WTC11 (cell line): ENCODE data around the gene MOB2. TPM values are rescaled to one million over a fixed set of nuclear protein-coding genes. Genes with fewer than 3 reads are reported as not detected.

Experiments used
- ATAC-seq: fragments of 200-7000 bp; cut with Tn5 transposase; 2 replicates; pipeline ENCODE4 v1.10.0; 2021; ENCODE audit warnings: mild to moderate bottlenecking, moderate library complexity
- CTCF ChIA-PET: fragments of 300-600 bp; sonication (Branson Sonifier 250); formaldehyde crosslinking; loops from one replicate; lab custom pipeline; 2021; ENCODE audit warnings: antibody characterized with exemption; lab: Charles Lee
- POLR2A ChIA-PET: fragments of 350-600 bp; sonication (Branson Sonifier 250); formaldehyde crosslinking; loops from one replicate; lab custom pipeline; 2021; ENCODE audit warnings: antibody characterized with exemption; lab: Charles Lee
- DNase-seq: peaks from one replicate; pipeline ENCODE4 v3.0.0; 2021; ENCODE audit warnings: low spot score
- H3K27ac Mint-ChIP-seq: 2 replicates; pipeline ENCODE4 v1.8.0; 2021; ENCODE audit warnings: mixed read lengths
- H3K27me3 Mint-ChIP-seq: 2 replicates; pipeline ENCODE4 v1.8.0; 2021; ENCODE audit warnings: low read depth, mild to moderate bottlenecking, moderate library complexity, mixed read lengths
- H3K36me3 Mint-ChIP-seq: 2 replicates; pipeline ENCODE4 v1.8.0; 2021; ENCODE audit warnings: mixed read lengths
- H3K4me1 Mint-ChIP-seq: 2 replicates; pipeline ENCODE4 v1.8.0; 2022; ENCODE audit warnings: mixed read lengths
- H3K4me3 Mint-ChIP-seq: 2 replicates; pipeline ENCODE4 v1.8.0; 2021; ENCODE audit warnings: mild to moderate bottlenecking, moderate library complexity, mixed read lengths
- H3K9me3 Mint-ChIP-seq: 2 replicates; pipeline ENCODE4 v1.8.0; 2021; ENCODE audit warnings: mixed read lengths
- ATF2 ChIP-seq: sonication (generic); formaldehyde crosslinking; IDR thresholded peaks from 2 replicates; pipeline ENCODE4 v1.8.1; 2022; ENCODE audit warnings: low read depth, missing genetic modification reagents, borderline replicate concordance
- CREM ChIP-seq: sonication (generic); formaldehyde crosslinking; IDR thresholded peaks from 2 replicates; pipeline ENCODE4 v1.8.1; 2022; ENCODE audit warnings: mild to moderate bottlenecking, missing genetic modification reagents, moderate library complexity
- EMX1 ChIP-seq: fragments of 250-450 bp; sonication (Bioruptor Pico); IDR thresholded peaks from 2 replicates; pipeline ENCODE4 v1.8.0; 2021; ENCODE audit warnings: mild to moderate bottlenecking
- ERG ChIP-seq: fragments of 250-450 bp; sonication (Bioruptor Pico); IDR thresholded peaks from 2 replicates; pipeline ENCODE4 v1.8.0; 2021; ENCODE audit warnings: mild to moderate bottlenecking
- GTF2I ChIP-seq: fragments of 250-450 bp; sonication (Bioruptor Pico); conservative IDR thresholded peaks from 2 replicates; pipeline ENCODE4 v1.4.0; 2021; ENCODE audit warnings: mild to moderate bottlenecking
- IRF2 ChIP-seq: sonication (generic); formaldehyde crosslinking; IDR thresholded peaks from 2 replicates; pipeline ENCODE4 v1.8.0; 2022; ENCODE audit warnings: low read depth, missing genetic modification reagents, borderline replicate concordance
- KAT7 ChIP-seq: sonication (generic); formaldehyde crosslinking; IDR thresholded peaks from 2 replicates; pipeline ENCODE4 v1.8.1; 2023; ENCODE audit warnings: missing genetic modification reagents, mild to moderate bottlenecking, borderline replicate concordance
- OVOL2 ChIP-seq: fragments of 250-450 bp; sonication (Bioruptor Pico); IDR thresholded peaks from 2 replicates; pipeline ENCODE4 v1.9.0; 2021; ENCODE audit warnings: mild to moderate bottlenecking, borderline replicate concordance
- PRRX2 ChIP-seq: fragments of 250-450 bp; sonication (Bioruptor Pico); IDR thresholded peaks from 2 replicates; pipeline ENCODE4 v1.8.0; 2021; ENCODE audit warnings: mild to moderate bottlenecking
- RORB ChIP-seq: fragments of 250-450 bp; sonication (Bioruptor Pico); IDR thresholded peaks from 2 replicates; pipeline ENCODE4 v1.9.0; 2021; ENCODE audit warnings: mild to moderate bottlenecking
- SMAD4 ChIP-seq: sonication (generic); formaldehyde crosslinking; IDR thresholded peaks from 2 replicates; pipeline ENCODE4 v1.8.0; 2022; ENCODE audit warnings: mild to moderate bottlenecking, missing genetic modification reagents
- SP1 ChIP-seq: sonication (generic); formaldehyde crosslinking; conservative IDR thresholded peaks from 2 replicates; pipeline ENCODE4 v1.8.1; 2022; ENCODE audit warnings: missing genetic modification reagents
- TEAD4 ChIP-seq: sonication (generic); formaldehyde crosslinking; IDR thresholded peaks from 2 replicates; pipeline ENCODE4 v1.8.0; 2022; ENCODE audit warnings: mild to moderate bottlenecking, missing genetic modification reagents
- ZBTB43 ChIP-seq: sonication (generic); formaldehyde crosslinking; IDR thresholded peaks from 2 replicates; pipeline ENCODE4 v1.8.1; 2023; ENCODE audit warnings: mild to moderate bottlenecking, missing genetic modification reagents
- ZNF232 ChIP-seq: sonication (generic); formaldehyde crosslinking; IDR thresholded peaks from 2 replicates; pipeline ENCODE4 v1.8.0; 2022; ENCODE audit warnings: mild to moderate bottlenecking, missing genetic modification reagents
- total RNA-seq: library from RNA; stranded (reverse); gene quantifications from 3 replicates; pipeline ENCODE4 v1.2.3, GENCODE V29; 2021
- TF ChIP-seq, protein P1 (sequence below): fragments of 250-450 bp; sonication (Bioruptor Pico); IDR thresholded peaks from 2 replicates; pipeline ENCODE4 v1.9.0; 2021; ENCODE audit warnings: mild to moderate bottlenecking, borderline replicate concordance
- TF ChIP-seq, protein P2 (sequence below): sonication (generic); formaldehyde crosslinking; conservative IDR thresholded peaks from 2 replicates; pipeline ENCODE4 v1.8.1; 2023; ENCODE audit warnings: mild to moderate bottlenecking, low read depth, missing genetic modification reagents, moderate library complexity
- TF ChIP-seq, protein P3 (sequence below): fragments of 250-450 bp; sonication (Bioruptor Pico); IDR thresholded peaks from 2 replicates; pipeline ENCODE4 v1.9.0; 2021; ENCODE audit warnings: mild to moderate bottlenecking

MOB2 gene
- total RNA-seq, 1 experiment from 2014 or later, result 21.7 TPM

- TF ChIP-seq, protein P1, sequence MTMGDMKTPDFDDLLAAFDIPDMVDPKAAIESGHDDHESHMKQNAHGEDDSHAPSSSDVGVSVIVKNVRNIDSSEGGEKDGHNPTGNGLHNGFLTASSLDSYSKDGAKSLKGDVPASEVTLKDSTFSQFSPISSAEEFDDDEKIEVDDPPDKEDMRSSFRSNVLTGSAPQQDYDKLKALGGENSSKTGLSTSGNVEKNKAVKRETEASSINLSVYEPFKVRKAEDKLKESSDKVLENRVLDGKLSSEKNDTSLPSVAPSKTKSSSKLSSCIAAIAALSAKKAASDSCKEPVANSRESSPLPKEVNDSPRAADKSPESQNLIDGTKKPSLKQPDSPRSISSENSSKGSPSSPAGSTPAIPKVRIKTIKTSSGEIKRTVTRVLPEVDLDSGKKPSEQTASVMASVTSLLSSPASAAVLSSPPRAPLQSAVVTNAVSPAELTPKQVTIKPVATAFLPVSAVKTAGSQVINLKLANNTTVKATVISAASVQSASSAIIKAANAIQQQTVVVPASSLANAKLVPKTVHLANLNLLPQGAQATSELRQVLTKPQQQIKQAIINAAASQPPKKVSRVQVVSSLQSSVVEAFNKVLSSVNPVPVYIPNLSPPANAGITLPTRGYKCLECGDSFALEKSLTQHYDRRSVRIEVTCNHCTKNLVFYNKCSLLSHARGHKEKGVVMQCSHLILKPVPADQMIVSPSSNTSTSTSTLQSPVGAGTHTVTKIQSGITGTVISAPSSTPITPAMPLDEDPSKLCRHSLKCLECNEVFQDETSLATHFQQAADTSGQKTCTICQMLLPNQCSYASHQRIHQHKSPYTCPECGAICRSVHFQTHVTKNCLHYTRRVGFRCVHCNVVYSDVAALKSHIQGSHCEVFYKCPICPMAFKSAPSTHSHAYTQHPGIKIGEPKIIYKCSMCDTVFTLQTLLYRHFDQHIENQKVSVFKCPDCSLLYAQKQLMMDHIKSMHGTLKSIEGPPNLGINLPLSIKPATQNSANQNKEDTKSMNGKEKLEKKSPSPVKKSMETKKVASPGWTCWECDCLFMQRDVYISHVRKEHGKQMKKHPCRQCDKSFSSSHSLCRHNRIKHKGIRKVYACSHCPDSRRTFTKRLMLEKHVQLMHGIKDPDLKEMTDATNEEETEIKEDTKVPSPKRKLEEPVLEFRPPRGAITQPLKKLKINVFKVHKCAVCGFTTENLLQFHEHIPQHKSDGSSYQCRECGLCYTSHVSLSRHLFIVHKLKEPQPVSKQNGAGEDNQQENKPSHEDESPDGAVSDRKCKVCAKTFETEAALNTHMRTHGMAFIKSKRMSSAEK (CRISPR knock-in tag), result no peak
- TF ChIP-seq SMAD4 (no peak), ATF2 (no peak), TEAD4 (CRISPR knock-in tag) (no peak), ZBTB43 (CRISPR knock-in tag) (no peak), IRF2 (CRISPR knock-in tag) (no peak), OVOL2 (CRISPR knock-in tag) (no peak), EMX1 (no peak), GTF2I (no peak), PRRX2 (CRISPR knock-in tag) (no peak), SP1 (no peak)
- TF ChIP-seq, protein P2, sequence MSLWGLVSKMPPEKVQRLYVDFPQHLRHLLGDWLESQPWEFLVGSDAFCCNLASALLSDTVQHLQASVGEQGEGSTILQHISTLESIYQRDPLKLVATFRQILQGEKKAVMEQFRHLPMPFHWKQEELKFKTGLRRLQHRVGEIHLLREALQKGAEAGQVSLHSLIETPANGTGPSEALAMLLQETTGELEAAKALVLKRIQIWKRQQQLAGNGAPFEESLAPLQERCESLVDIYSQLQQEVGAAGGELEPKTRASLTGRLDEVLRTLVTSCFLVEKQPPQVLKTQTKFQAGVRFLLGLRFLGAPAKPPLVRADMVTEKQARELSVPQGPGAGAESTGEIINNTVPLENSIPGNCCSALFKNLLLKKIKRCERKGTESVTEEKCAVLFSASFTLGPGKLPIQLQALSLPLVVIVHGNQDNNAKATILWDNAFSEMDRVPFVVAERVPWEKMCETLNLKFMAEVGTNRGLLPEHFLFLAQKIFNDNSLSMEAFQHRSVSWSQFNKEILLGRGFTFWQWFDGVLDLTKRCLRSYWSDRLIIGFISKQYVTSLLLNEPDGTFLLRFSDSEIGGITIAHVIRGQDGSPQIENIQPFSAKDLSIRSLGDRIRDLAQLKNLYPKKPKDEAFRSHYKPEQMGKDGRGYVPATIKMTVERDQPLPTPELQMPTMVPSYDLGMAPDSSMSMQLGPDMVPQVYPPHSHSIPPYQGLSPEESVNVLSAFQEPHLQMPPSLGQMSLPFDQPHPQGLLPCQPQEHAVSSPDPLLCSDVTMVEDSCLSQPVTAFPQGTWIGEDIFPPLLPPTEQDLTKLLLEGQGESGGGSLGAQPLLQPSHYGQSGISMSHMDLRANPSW (CRISPR knock-in tag), result no peak
Measured at GRCh38 chr11:1498262-1498661, 11.7 kb upstream of the MOB2 start (continued).

GRCh38 chr11:1497600-1497999, 11.0 kb upstream of the MOB2 start:
- CTCF ChIA-PET, result interaction anchor here (0.5 kb wide), 1 partner anchor 38 kb away, joined by 6 read pairs; no protein-coding TSS in a partner anchor
- H3K4me3 Mint-ChIP-seq, result no peak overlapping the region

More at GRCh38 chr11:1497600-1497999, 11.0 kb upstream of the MOB2 start:
- ATAC-seq, result no peak
- no peak overlapping the region for H3K27ac Mint-ChIP-seq
- POLR2A ChIA-PET, result no interaction called here
- no peak for DNase-seq
- TF ChIP-seq ERG (CRISPR knock-in tag), result no peak
- TF ChIP-seq CREM, result no peak
- TF ChIP-seq RORB (CRISPR knock-in tag), result no peak
- no peak for TF ChIP-seq ATF2
- no peak for TF ChIP-seq KAT7 (CRISPR knock-in tag)
- TF ChIP-seq, protein P3, sequence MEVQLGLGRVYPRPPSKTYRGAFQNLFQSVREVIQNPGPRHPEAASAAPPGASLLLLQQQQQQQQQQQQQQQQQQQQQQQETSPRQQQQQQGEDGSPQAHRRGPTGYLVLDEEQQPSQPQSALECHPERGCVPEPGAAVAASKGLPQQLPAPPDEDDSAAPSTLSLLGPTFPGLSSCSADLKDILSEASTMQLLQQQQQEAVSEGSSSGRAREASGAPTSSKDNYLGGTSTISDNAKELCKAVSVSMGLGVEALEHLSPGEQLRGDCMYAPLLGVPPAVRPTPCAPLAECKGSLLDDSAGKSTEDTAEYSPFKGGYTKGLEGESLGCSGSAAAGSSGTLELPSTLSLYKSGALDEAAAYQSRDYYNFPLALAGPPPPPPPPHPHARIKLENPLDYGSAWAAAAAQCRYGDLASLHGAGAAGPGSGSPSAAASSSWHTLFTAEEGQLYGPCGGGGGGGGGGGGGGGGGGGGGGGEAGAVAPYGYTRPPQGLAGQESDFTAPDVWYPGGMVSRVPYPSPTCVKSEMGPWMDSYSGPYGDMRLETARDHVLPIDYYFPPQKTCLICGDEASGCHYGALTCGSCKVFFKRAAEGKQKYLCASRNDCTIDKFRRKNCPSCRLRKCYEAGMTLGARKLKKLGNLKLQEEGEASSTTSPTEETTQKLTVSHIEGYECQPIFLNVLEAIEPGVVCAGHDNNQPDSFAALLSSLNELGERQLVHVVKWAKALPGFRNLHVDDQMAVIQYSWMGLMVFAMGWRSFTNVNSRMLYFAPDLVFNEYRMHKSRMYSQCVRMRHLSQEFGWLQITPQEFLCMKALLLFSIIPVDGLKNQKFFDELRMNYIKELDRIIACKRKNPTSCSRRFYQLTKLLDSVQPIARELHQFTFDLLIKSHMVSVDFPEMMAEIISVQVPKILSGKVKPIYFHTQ (CRISPR knock-in tag), result no peak
- TF ChIP-seq EMX1, result no peak
- no peak for TF ChIP-seq IRF2 (CRISPR knock-in tag)
- no peak for TF ChIP-seq ZNF232 (CRISPR knock-in tag)
- no peaks in the 10 kb centered on the region; the same call in 1 of the 2 replicates for H3K27me3 Mint-ChIP-seq
- H3K4me1 Mint-ChIP-seq, result peaks cover 16% of the 10 kb centered on the region
- peaks cover 21% of the 10 kb centered on the region for H3K9me3 Mint-ChIP-seq
- H3K36me3 Mint-ChIP-seq, result peaks cover 20% of the 10 kb centered on the region
